Neutrophil (primary cell): ENCODE measurements around the gene ANK3.

Source experiments
- H3K27ac ChIP-seq: fragments of 200-600 bp; sonication (generic); 2 replicates; pipeline ENCODE4 v1.5.1; 2016; ENCODE audit warnings: mild to moderate bottlenecking, moderate library complexity
- H3K27me3 ChIP-seq: fragments of 200-600 bp; sonication (generic); 2 replicates; pipeline ENCODE4 v1.6.0; 2016; ENCODE audit warnings: mild to moderate bottlenecking
- H3K36me3 ChIP-seq: fragments of 200-600 bp; sonication (generic); 2 replicates; pipeline ENCODE4 v1.5.1; 2017
- H3K4me1 ChIP-seq, 2 experiments: fragments of 200-600 bp in 1 of 2; sonication (generic) in 1 of 2; 1 replicate in 1 of 2; 2 replicates in 1 of 2; pipeline versions ENCODE4 v1.5.1 to v1.6.1; 2013 to 2016; ENCODE audit warnings: low read depth in 1 of 2, low read length in 1 of 2, mild to moderate bottlenecking in 1 of 2, moderate library complexity in 1 of 2; ENCODE audit not compliant: control insufficient read depth in 1 of 2, insufficient read depth in 1 of 2
- H3K4me3 ChIP-seq, 2 experiments: fragments of 200-600 bp in 1 of 2; sonication (generic) in 1 of 2; 1 replicate in 1 of 2; 2 replicates in 1 of 2; pipeline ENCODE4 v1.5.1; 2013 to 2016; ENCODE audit warnings: low read depth in 1 of 2, low read length in 1 of 2, mild to moderate bottlenecking in 1 of 2, moderate library complexity in 1 of 2
- H3K9me3 ChIP-seq: fragments of 200-600 bp; sonication (generic); 2 replicates; pipeline ENCODE4 v1.5.1; 2016
- TF ChIP-seq, protein P1 (sequence below): fragments of 200-600 bp; sonication (generic); IDR thresholded peaks from 2 replicates; pipeline ENCODE4 v1.5.1; 2016; ENCODE audit warnings: antibody characterized with exemption

The ANK3 gene

DNA sequence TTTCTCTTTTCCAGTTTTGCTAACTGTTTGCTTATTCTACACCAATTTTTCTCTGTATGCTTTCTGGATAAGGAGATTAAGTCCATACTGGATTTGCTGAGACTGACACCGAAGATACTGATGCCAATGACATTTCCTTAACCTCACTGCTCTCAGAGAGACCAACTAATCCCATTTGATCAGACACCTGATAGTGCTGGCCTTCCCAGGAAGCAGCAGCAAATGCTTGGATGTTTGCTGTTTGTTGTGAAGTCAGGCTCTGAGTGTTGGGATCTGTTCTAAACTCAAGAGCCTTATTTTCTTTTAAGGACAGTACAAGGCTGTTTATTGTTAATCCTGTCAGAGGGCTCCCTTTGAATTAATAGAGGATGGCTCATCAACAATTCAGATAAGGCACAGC, 143.3 kb downstream of the ANK3 start:
- Histone ChIP-seq H3K9me3 (no peaks in the 10 kb centered on the region), H3K4me1 (no peaks in the 10 kb centered on the region), H3K36me3 (no peaks in the 10 kb centered on the region), H3K27me3 (no peaks in the 10 kb centered on the region), H3K27ac (no peak overlapping the region), H3K4me3 (no peak overlapping the region)
- TF ChIP-seq, protein P1, sequence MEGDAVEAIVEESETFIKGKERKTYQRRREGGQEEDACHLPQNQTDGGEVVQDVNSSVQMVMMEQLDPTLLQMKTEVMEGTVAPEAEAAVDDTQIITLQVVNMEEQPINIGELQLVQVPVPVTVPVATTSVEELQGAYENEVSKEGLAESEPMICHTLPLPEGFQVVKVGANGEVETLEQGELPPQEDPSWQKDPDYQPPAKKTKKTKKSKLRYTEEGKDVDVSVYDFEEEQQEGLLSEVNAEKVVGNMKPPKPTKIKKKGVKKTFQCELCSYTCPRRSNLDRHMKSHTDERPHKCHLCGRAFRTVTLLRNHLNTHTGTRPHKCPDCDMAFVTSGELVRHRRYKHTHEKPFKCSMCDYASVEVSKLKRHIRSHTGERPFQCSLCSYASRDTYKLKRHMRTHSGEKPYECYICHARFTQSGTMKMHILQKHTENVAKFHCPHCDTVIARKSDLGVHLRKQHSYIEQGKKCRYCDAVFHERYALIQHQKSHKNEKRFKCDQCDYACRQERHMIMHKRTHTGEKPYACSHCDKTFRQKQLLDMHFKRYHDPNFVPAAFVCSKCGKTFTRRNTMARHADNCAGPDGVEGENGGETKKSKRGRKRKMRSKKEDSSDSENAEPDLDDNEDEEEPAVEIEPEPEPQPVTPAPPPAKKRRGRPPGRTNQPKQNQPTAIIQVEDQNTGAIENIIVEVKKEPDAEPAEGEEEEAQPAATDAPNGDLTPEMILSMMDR: no peak

DNA sequence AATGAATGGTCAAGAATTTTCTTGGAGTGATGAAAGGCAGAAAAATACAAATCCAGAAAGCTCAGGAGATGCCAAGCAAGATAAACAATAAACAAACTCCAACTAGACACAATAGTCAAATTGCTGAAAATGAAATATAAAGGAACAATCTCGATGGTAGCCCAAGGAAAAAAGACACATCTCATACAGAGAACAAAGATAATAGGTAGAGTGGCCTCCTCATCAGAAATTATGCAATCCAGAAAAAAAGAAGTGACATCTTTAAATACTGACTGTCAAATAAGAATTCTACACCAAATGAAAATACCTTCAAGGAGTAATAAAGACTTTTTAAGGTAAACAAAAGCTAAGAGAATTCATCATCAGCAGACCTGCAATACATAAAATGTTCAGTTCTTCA, 150.4 kb downstream of the ANK3 start:
- H3K27ac ChIP-seq: no peak overlapping the region
- TF ChIP-seq, protein P1: no peak
- H3K36me3 ChIP-seq: no peaks in the 10 kb centered on the region
- no peaks in the 10 kb centered on the region for H3K9me3 ChIP-seq
- H3K27me3 ChIP-seq: no peaks in the 10 kb centered on the region
- no peak overlapping the region for H3K4me3 ChIP-seq
- H3K4me1 ChIP-seq: peaks cover 0 to 4% of the 10 kb centered on the region in 2 experiments

DNA sequence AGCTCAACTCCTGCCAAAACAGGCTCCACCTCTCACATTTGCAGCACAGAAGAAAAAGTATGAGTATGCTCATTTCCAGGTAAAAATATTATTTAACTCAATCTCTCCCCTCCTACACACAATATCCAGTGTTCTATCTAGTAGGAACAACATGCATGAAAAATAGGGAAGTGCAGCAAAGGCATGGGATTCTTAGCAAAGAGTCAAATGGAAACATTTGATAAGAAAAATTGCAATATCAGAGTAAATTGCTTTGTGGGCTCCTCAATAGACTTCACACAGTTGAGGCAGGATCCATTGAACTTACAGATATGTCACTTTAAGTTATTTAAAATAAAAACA, 150.9 kb downstream of the ANK3 start:
- peaks cover 0 to 4% of the 10 kb centered on the region in 2 experiments for H3K4me1 ChIP-seq
- no peaks in the 10 kb centered on the region for H3K9me3 ChIP-seq
- no peak overlapping the region for H3K4me3 ChIP-seq
- TF ChIP-seq, protein P1: no peak
- H3K27ac ChIP-seq: no peak overlapping the region
- H3K36me3 ChIP-seq: no peaks in the 10 kb centered on the region
- H3K27me3 ChIP-seq: no peaks in the 10 kb centered on the region

DNA sequence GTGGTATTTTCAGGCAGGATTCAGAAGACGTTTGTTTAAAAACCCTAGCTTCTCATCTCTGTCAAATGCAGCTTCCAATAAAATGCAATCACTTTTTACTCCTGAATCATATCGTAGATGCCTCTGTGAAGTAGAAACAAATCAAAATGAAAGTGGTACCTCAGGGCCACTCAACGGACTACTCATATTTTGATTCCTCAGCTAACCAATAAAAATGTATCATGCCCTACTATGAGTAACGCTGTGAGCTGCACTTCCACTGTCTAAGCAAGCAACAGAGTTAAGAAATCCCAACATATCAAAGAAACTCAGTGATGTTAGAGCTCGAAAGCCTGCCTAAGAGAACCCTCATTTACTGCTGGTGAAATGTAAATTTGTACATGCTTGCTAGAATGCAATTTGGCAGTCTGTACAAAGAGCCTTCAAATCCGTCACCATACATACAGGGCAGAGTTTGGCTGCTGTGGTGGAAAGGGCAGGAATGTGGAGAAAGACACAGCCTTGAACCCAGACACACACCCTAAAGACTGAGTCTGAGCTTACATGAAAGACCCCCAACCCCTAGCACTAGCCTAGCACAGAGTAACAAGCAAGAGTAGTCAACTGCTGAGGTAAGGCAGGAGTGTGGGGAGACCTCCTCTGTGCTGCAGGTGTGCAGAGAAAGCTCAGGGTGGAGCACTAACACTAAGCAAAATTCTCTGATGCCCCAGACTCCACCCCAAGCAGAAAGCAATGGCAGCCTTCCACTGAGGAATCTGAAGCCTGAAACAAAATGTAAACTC, 151.5 kb downstream of the ANK3 start:
- Histone ChIP-seq H3K27ac (no peak overlapping the region), H3K4me1 (peaks cover 0 to 4% of the 10 kb centered on the region in 2 experiments), H3K9me3 (no peaks in the 10 kb centered on the region), H3K27me3 (no peaks in the 10 kb centered on the region), H3K4me3 (no peak overlapping the region), H3K36me3 (no peaks in the 10 kb centered on the region)
- TF ChIP-seq, protein P1: no peak

DNA sequence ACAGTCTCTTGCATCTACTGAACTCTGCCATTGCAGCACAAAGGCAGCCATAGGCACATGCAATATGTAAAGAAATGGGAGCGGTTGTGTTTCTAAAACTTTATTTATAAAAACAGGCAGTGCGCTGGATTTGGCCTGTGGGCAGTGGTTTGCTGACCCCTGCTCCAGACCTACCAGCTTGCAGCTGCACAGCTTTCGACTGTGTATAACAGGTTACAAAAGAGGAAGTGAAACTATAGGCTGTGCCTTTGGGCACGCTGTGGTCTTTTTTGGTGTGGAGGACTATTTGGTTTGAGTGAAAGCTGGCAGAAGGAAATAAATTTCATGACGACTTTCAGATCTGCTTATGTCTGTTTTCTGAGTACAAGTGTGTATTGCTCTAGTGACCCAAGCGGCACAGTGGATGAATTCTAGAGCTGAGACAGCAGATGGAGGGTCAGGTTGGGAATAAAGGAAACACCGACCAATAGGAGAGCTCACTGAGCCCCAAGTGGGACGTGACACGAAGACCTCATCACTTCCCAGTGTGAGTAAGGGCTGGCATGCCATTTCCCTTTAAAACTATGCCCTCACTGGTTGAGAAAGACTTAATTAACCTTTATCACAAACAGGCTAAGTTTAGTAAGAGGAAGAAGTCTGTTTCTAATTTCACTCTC, 152.7 kb downstream of the ANK3 start:
- Histone ChIP-seq H3K27ac (no peak overlapping the region), H3K27me3 (no peaks in the 10 kb centered on the region), H3K4me1 (peaks cover 0 to 4% of the 10 kb centered on the region in 2 experiments), H3K36me3 (no peaks in the 10 kb centered on the region), H3K9me3 (no peaks in the 10 kb centered on the region), H3K4me3 (no peak overlapping the region)
- TF ChIP-seq, protein P1: no peak
